ENCODE measurements around the gene CDH5. TPM values are rescaled to one million over a fixed set of nuclear protein-coding genes. Genes with fewer than 3 reads are reported as not detected.

The CDH5 gene
- total and polyA plus RNA-seq, 2 of the 13 experiments (the other 11 are each of a cell fraction or from before 2014, with no cell fraction given) = 0.71 to 1.1 TPM

GRCh38 chr16:66408163-66409048 is 41.9 kb downstream of the CDH5 start (continued):
- TF ChIP-seq CBX2 (IDR thresholded peaks at IDR 0.05; ENCODE audit: low read depth, low read length) (no peak), CBX2 (CRISPR knock-in tag; IDR thresholded peaks at IDR 0.05; ENCODE audit: low read depth) (no peak), HDAC2 (CRISPR knock-in tag; IDR thresholded peaks at IDR 0.05) (peak; percentile 63; the same call in 1 of the 2 replicates), THAP7 (CRISPR knock-in tag; IDR thresholded peaks at IDR 0.05) (no peak), SALL1 (CRISPR knock-in tag; IDR thresholded peaks at IDR 0.05) (peak; percentile 61), ZNF761 (CRISPR knock-in tag; conservative IDR thresholded peaks at IDR 0.05) (0 out of 2 replicates have a peak, but pooled peaks have one; percentile 25), ZNF558 (CRISPR knock-in tag; IDR thresholded peaks at IDR 0.05; ENCODE audit: borderline replicate concordance) (no peak), NFYB (CRISPR knock-in tag; IDR thresholded peaks at IDR 0.05) (no peak), CEBPZ (IDR thresholded peaks at IDR 0.05; ENCODE audit: low read length) (no peak), SMARCC2 (IDR thresholded peaks at IDR 0.05) (no peak), ZSCAN22 (CRISPR knock-in tag; IDR thresholded peaks at IDR 0.05) (no peak), ZNF501 (CRISPR knock-in tag; IDR thresholded peaks at IDR 0.05) (no peak), JUND (CRISPR knock-in tag; IDR thresholded peaks at IDR 0.05) (no peak), ZSCAN12 (CRISPR knock-in tag; IDR thresholded peaks at IDR 0.05) (0 out of 2 replicates have a peak, but pooled peaks have one; percentile 58), ZNF362 (CRISPR knock-in tag; IDR thresholded peaks at IDR 0.05; ENCODE audit: borderline replicate concordance) (no peak), ZNF788 (CRISPR knock-in tag; IDR thresholded peaks at IDR 0.05; ENCODE audit: borderline replicate concordance) (no peak; the same call in 1 of the 2 replicates), ZNF564 (CRISPR knock-in tag; IDR thresholded peaks at IDR 0.05) (no peak), YEATS4 (CRISPR knock-in tag; IDR thresholded peaks at IDR 0.05; ENCODE audit: borderline replicate concordance) (peak; percentile 57; the same call in 1 of the 2 replicates), TP53 (CRISPR knock-in tag; conservative IDR thresholded peaks at IDR 0.05) (0 out of 2 replicates have a peak, but pooled peaks have one; percentile 41), ZNF781 (CRISPR knock-in tag; IDR thresholded peaks at IDR 0.05; ENCODE audit: borderline replicate concordance, not compliant biosample characterization) (no peak), PREB (CRISPR knock-in tag; IDR thresholded peaks at IDR 0.05) (no peak), LCORL (IDR thresholded peaks at IDR 0.05) (no peak), LCORL (CRISPR knock-in tag; IDR thresholded peaks at IDR 0.05) (no peak), SRSF1 (optimal IDR thresholded peaks at IDR 0.05; ENCODE audit: low read depth, low read length) (no peak), ARHGAP35 (CRISPR knock-in tag; IDR thresholded peaks at IDR 0.05; ENCODE audit: borderline replicate concordance) (no peak)

Measured in HepG2 (cell line).